ENCODE results near the gene STK32C.

DNA sequence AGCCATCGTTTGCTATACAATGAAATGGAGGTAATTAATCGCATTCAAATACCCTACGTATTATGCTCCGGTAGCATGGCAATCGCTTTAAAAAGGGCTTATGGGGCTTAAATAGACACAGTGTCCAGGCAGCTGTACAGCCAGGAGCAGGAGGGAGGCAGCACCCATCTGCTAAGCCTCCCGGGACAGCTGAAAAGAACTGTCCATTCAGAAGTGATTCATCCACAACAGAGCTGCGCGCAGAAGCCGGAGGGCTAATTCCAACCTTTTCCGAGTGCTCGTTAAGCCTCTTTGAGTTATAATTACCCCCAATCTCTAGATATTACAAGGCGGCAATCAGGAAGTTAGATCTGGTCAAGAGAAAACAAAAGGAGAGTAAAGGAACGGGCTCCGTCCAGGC, 62.7 kb downstream of the STK32C start:
- no peak for TF ChIP-seq POLR2AphosphoS5 (IDR thresholded peaks at IDR 0.05)
- TF ChIP-seq, protein P1, sequence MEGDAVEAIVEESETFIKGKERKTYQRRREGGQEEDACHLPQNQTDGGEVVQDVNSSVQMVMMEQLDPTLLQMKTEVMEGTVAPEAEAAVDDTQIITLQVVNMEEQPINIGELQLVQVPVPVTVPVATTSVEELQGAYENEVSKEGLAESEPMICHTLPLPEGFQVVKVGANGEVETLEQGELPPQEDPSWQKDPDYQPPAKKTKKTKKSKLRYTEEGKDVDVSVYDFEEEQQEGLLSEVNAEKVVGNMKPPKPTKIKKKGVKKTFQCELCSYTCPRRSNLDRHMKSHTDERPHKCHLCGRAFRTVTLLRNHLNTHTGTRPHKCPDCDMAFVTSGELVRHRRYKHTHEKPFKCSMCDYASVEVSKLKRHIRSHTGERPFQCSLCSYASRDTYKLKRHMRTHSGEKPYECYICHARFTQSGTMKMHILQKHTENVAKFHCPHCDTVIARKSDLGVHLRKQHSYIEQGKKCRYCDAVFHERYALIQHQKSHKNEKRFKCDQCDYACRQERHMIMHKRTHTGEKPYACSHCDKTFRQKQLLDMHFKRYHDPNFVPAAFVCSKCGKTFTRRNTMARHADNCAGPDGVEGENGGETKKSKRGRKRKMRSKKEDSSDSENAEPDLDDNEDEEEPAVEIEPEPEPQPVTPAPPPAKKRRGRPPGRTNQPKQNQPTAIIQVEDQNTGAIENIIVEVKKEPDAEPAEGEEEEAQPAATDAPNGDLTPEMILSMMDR (IDR thresholded peaks at IDR 0.05): no peak

Data from breast epithelium (tissue), 3 donors.